GM19035 (cell line): ENCODE measurements around the gene KIAA0408.

Source experiments
- ATAC-seq: cut with Tn5 transposase; IDR thresholded peaks from one replicate; pipeline ENCODE4 v1.9.1; 2021; ENCODE audit not compliant: unreplicated experiment

The KIAA0408 gene

DNA sequence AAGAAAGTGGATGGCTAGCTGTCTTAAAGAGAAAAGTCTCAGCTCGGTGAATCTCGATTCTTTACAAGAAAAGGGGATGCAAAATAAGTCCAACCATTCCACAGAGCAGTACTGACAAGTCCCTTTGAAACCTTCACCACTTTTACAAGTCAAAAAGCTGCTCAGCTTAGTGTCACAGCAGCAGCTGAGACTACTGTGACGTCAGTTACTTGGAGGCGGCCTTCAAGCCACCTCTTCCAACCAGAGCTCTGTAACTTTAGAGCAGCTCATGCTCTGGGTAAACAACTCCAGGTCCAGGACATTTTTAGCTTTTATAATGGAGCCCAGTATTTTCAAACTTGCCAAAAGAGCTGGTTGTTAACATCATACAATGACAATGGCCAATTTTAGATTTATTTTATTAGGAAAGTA lies at the start of gene KIAA0408:
Gene KIAA0408 (minus strand): TSS at position 159 of the 411 bp plus-strand sequence. CDS start 5,408 bp downstream, outside the sequence.
- ATAC-seq, result no peak

DNA sequence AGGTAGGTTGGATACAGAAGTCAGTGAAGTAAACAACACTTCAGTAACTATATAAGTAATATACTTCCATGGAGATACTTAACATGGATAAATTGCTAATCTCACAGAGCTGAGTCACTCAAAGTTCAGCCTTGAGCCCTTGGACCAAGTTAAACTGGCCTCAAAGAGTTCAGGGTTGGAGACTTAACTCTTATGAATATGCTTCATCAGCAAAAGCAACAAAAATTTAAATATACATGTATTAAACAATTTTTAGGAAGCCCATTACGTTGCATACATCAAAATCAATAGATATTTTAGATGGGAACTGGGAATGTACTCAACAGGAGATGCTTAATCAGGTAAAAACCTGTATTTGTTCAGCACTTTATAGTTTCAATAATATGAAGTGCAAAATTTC lies 47.7 kb upstream of the KIAA0408 start:
- ATAC-seq, result no peak

DNA sequence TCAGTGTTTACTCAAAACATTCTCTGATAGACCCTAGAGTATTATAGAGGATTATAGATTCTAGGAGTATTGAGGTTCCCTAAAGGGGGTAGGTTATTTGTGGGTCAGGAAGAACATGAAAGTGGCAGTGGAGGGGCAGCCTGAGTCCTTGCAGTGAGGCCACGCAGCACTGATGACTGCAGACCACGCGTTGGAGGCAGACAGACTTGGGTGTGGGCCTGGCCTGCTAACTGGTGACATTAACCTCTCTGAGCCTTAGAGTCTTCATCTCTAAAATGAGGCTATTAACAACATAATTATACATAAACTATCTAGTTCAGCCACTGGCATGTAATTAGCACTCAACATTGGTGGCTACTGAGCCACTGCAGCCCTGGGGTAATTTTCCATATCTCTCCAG lies 43.8 kb upstream of the KIAA0408 start:
- no peak for ATAC-seq

DNA sequence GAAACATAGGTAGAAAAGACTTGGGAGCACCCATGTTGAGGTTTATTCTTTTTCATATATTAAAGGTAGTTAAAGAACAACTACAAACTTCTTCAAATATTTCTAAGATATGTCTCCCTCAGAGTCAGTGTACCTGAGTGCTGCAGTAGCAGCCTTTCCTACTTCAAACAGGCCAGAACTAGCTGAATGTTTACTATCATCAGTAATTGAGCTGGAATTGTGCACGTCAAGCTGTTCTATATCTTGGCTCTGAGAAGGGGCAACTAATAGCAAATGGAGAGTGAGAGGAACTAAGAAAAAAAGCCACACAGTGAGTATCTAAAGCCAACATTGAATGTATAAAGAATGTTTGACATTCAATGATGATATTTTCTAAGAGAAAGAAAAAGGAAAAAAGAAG lies 38.2 kb upstream of the KIAA0408 start:
- no peak for ATAC-seq

DNA sequence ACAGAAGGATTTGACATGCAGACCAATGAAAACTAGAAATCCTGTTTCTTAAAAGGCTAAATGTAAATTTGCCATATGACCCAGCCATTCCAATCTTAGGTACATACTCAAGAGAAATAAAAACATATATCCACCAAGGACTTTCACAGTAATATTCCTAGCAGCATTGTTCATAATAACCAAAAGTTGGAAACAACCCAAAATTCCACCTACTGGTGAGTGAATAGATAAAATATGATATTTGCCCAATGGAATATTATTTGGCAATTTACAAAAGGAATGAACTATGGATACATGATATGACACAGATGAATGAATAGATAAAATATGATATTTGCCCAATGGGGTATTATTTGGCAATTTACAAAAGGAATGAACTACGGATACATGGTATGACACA lies 37.3 kb upstream of the KIAA0408 start:
- no peak for ATAC-seq

DNA sequence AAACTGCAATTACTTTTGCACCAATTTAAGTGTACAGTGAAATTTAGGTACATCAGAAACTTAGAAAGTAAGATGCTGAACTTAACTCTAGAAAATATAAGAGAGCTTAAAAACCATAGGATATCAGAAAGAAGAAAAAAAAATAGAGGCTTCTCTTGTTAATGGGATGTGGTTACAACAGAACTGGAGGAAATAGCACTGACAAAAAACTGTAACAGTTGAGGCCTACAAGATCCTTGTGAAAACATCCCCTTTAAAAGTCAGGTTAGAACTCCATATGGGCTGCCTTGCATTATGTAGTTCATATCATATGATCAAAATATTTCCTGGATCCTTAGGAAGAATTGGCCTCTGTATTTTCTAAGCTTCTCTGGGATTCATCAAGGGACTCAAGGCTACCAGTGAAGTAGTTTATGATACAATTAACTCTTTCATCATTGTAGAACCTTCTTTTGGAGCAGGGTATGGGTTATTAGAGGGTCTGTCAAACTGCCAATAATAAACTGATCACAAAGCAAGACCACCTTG lies 35.1 kb upstream of the KIAA0408 start:
- ATAC-seq, result no peak

DNA sequence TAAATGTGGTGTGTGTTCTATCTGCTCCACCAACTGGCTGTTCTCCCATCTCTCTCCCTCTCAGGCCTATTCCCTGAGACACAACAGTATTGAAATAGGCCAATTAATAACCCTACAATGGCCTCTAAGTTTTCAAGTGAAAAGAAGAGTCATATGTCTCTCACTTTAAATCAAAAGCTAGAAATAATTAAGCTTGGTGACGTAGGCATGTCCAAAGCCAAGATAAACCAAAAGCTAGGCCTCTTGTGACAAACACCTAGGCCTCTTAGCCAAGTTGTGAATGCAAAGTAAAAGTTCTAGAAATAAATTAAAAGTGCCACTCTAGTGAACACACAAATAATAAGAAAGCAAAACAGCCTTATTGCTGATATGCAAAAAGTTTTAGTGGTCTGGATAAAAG lies 30.1 kb upstream of the KIAA0408 start:
- no peak for ATAC-seq

DNA sequence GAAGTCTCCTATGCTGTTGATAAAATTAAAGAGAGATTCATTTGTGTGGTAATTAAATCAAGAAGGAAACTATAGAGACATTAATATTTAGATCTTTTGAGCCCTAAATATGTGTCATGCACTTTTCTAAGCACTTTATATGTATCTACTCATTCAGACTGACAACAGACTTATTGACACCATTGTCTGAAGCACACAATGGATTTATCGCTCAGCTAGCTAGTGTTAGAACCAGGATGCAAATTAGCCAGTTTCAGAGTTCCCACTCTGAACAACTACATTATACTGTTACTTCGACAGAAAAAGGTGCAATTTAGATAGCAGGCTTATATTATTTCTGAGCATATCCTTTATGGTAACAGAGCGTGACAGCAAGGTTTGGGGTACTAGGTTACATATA lies 27.7 kb upstream of the KIAA0408 start:
- ATAC-seq, result no peak

DNA sequence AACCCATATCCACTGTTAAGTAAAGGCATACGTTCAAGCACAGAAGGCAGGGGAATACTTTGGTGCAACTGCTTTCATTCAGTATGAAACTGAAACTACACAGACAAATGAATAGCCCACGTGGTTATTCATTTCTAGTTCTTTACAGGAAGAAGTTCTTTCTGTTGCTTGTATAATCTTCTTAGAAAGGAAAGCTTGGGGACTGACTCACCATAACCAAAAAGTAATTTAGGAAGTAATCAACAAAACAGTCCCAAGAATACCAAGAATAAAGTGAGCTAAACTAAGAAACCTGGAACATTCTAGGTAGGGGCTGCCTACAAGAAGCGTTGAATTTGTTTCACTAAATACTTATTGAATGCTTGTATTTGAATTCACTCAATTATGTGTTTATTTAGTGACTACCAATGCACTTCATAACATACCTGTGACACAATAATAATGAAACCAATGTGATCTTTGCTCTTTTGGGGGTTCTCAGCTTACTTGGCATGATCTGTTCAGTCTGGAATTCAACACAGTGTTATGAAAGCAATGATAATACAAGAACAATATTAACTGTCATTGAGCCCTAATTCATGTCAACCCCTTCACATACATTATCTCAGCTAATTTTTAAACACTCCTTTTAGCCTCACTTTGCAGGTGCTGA lies 25.1 kb upstream of the KIAA0408 start:
- peak; percentile 100 for ATAC-seq

DNA sequence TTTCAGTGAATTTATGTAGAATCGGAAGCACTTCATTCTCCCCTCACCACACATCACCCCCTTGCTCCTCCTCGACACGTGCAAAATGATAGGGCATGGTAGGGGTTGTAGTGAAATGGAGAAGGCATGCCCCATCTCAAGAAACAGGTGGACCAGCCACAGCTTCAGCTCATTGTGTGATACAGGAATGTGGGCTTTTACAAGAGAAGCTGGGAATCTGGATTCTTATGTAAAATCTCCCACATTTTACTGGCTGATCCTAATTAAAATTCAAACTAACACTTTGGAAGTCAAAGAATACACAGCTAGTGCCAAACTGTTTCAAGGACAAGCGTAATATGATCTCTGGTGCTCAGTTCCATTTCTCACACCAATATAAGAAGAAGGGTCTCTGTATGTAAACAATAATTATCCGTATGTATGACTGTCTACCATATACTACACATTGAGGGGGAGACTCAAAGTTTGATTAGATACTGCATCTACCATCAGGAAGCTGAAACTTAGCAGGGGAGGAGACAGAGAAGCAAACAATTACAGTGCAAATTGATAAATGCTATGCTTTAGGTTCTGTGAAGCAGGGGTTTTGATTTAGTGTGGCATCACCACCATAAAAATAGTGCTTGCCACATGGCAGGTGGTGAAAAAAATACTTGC lies 24.3 kb upstream of the KIAA0408 start:
- ATAC-seq, result no peak

DNA sequence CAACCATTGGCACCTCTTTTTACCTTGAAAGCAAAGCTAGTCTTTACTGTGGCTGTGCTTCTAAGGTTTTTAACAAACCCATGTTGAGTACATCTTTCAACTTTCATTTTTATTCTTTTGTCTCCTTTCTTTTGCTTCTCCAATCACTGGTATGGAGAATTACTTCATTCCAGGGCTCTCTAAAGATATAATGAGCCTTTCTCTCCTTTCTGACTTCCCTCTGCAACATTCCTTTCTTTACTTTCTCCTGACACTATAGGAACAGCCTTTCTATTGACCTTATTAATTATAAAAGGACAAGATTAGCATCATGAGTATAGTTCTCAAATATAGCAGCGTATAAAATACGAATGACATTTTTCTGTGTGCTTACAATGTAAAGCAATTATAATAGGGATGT lies 23.1 kb upstream of the KIAA0408 start:
- ATAC-seq, result no peak

DNA sequence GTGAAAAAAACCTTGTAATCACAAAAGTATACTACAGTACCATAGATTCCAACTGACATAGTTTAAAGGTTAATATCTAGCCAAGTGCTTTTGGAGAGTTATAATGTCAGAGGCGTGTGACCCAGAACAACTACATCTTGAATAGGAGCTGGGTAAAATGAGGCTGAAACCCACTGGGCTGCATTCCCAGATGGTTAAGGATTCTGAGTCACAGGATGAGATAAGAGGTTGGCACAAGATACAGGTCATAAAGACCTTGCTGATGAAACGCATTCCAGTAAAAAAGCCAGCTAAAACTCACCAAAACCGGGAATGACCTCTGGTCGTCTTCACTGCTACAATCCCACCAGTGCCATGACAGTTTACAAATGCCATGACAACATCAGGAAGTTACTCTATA lies 22.4 kb upstream of the KIAA0408 start:
- ATAC-seq, result no peak

DNA sequence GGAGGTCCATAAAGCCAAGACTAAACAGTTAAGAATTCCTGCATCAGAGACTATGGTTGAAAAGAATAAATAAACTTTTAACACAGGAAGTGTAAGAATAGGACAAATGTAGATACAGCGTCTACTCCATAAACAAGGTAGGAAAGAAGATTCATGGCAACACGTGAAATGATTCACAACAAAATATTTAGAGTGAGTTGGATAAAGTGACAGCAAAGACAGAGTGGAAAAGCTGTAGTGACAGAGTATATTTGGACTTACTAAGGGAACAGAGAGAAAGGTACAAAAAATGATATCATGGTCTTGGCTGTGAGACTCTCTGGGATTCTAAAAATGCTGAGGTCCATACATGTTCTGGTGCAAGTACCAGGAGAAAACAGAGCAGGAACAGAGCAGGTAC lies 21.9 kb upstream of the KIAA0408 start:
- no peak for ATAC-seq

DNA sequence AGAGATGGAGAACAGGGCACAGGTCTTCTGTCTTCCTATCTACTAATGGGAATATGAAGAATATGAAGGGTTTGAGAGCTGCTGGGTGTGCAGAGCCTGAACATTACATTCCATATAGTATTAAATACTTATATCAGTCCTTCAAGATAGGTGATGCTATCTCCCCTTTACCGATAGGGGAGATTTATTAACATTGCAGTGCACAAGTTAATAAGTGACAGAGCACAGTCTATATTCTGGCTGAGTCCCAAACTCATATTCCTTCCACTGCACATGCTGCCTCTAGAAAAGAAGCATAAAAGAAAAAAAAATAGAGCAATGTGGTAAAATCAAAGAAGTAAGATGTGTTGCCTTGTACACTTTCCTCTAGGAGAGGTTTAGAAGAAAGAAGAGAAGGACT lies 18.5 kb upstream of the KIAA0408 start:
- no peak for ATAC-seq

DNA sequence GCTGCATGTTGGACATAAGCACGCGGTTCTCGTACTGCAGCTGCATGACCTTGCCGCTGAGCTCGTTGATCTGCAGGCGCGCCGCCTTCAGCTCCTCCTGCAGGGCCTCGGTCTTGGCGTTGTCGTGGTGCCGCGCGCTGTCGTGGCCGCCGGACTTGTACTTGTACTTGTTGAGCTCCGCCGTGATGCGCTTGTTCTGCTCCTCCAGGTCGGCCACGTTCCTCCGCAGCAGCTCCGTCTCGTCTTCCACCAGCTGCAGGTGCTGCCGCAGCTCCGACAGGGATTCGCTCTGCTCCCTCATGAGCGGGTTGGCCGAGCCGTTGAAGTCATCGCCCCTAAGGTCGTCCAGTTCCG lies 16.6 kb upstream of the KIAA0408 start:
- ATAC-seq, result no peak

DNA sequence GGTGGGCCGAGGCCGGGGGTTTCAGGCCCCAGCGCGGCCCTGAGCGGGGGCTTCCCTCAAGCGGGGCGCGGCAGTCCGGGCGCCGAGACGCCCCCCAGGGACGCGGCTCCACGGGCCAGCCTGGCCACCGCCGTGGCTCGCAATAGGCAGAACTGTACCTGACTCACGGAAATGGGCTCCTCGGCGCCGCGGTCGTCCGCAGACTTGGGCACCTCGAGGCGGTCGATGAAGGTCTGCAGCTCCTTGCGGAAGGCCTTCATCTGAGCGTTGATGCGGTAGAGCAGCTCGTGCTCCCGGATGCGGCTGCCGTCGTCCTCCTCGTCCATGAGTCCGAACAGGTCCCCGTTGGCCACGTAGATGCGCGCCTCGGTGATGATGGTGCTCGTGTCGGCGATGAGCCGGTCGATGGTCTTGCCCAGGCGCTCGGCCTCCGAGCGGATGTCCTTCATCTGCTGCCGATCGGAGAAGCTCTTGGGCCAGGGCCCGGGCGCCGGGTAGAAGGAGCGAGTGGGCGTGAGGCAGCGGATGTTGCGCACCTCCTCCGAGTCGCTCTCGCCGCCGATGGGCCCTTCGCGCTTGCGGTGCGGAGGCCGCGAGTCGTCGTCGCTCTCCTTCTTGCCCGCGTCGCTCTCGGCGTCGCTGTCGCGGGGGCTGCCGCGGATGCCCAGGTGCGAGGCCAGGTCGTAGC lies 16.1 kb upstream of the KIAA0408 start:
- ATAC-seq, result no peak

DNA sequence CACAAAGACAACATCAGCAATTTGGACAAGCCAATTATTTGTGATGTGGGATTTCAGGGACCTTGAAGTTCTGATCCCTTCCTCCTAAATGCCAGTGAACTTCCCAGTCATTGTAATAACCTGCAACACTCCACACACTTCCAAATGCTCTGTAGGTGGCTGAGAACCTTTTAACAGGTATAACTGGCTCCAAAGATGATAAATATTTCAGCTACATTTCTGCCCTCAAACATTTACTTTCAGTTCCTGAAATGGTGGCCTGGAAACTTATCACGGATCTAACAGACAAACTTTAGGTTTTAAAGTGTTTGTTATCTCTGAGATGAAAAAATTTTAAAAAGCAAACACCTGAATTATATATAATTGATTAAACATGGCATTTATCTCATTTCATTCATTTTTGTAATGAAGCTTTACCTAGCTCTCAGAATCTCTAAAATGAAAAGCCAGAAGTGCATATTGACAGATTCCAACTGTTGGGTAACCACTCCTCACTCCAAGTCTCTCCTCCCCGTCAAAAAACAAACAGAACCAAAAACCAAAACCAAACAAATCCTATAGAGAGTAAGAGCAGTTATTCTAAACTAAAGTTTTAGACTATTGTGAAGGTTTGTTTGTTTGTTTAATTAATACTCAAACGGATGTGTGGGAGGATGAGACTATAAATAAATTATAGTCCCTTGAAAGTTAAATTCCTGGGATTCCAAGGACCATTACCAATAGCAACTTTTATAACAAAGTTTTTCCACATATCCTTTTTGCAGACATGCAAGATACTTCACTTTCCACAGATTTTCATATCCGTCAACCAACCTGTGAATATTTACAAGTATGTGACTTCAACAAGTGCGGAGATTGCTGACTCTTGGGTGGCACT lies 12.4 kb upstream of the KIAA0408 start:
- no peak for ATAC-seq

DNA sequence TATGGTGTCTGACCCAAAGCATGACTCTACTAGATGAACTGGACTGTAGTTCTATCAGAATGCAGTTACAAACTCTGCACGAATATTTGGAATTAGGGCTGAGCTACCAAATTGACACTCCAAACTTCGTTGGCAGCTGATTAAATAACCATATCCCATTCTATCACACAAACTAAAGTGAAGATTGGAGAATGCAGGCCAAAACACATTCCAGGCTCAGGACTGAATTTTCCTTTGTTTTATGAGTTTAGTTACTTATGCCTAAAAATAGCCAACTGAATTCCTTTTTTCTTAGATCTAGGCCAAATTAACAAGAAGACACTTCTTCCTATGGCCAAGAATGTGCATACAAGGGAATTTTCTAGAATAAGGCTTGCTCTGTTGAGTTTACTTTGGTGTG lies 9.7 kb upstream of the KIAA0408 start:
- no peak for ATAC-seq

DNA sequence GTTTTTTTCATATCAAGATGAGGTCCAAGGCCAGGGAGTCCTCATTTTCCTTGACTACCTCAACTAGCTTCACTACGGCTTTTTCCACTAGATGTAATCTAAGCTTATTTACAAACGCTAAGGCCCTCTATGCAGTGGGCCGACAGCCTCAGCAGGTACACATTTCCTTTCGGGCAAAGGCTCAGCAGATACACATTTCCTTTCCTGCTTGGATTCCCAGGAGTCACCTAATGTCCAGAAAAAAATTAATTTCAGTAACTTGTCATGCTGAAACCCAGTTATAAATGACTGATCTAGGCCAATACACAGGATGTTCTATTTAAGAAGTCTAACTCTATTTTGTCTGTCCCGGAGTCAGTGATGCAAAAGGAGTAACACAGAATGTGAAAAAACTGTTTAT lies 7.2 kb upstream of the KIAA0408 start:
- no peak for ATAC-seq

DNA sequence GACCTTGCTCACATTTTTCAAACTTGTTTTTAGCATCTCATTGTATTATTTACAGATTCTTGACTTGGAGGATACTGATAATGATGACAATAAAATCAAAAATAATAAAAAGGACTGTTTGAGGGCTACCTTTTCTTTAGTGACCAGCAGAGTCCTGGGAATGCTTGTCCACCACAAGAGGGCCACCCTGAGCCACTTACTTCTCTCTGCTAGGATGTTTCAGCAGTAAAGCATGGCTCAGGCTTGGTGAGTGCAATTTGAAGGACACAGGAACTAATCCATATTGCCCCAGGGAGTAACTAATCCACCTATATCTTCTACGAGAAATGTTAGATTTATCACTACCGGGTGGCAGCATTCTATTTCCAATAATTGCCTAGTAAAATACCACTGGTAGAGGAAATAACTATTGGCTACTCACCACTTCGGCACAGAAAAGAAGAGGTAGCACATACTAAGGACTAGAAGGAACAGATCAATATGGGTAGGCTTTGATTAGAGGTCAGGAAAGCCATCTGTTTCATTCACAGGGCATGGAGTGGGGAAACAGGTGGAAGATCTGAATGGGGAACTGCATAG lies 5.8 kb upstream of the KIAA0408 start:
- ATAC-seq, result peak; percentile 90
